OCI-LY3 (cell line): Measurements from ENCODE around the gene MUC5B.

Experiments used
- EZH2phosphoT487 ChIP-seq: fragments of 200-600 bp; shearing (Covaris generic); IDR thresholded peaks from 2 replicates; pipeline ENCODE4 v1.6.1; 2018; ENCODE audit warnings: antibody characterized with exemption, mixed run types, low read depth
- TF ChIP-seq, protein P1 (sequence below): fragments of 200-600, 300-600 bp; sonication (generic); IDR thresholded peaks from 2 replicates; pipeline ENCODE4 v1.5.1; 2014; ENCODE audit warnings: antibody characterized with exemption, low read length, low read depth

DNA sequence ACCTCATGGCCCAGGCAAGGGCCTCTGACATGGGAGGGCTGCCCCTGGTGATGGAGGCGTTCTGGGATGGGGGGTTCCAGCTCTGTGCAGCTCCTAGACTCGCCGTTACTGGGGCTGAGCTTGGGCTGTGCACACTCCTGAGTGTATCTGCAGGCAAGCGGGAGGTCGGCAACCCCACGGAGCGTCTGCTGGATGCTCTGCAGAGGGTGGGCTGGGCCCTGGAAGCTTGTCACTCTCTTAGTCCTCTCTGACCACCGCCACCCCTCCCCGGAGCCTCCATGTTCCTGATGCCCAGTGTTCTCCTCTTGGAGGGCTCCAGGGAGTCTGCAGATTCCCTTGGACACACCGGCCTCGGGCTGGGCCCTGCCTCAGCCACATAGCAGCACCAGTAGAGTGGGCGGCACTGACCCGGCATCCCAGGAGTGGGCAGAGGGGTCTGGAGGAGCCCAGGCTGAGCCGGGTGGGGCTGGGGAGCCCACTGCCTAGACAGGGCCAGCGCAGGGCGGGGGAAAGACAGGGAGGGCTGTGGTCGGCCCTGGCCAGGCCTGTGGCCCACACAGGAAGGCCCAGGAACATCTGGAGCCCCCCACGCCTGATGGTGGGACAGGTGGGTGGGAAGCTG lies 20.6 kb upstream of the MUC5B start:
- TF ChIP-seq, protein P1, sequence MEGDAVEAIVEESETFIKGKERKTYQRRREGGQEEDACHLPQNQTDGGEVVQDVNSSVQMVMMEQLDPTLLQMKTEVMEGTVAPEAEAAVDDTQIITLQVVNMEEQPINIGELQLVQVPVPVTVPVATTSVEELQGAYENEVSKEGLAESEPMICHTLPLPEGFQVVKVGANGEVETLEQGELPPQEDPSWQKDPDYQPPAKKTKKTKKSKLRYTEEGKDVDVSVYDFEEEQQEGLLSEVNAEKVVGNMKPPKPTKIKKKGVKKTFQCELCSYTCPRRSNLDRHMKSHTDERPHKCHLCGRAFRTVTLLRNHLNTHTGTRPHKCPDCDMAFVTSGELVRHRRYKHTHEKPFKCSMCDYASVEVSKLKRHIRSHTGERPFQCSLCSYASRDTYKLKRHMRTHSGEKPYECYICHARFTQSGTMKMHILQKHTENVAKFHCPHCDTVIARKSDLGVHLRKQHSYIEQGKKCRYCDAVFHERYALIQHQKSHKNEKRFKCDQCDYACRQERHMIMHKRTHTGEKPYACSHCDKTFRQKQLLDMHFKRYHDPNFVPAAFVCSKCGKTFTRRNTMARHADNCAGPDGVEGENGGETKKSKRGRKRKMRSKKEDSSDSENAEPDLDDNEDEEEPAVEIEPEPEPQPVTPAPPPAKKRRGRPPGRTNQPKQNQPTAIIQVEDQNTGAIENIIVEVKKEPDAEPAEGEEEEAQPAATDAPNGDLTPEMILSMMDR = no peak
- TF ChIP-seq EZH2phosphoT487 = no peak
